ENCODE results near the gene AATK. TPM values are rescaled to one million over a fixed set of nuclear protein-coding genes. Genes with fewer than 3 reads are reported as not detected.

The AATK gene
- polyA plus RNA-seq, 2 of the 4 experiments (the other 2 are of a cell fraction) = 0.26 to 0.37 TPM

DNA sequence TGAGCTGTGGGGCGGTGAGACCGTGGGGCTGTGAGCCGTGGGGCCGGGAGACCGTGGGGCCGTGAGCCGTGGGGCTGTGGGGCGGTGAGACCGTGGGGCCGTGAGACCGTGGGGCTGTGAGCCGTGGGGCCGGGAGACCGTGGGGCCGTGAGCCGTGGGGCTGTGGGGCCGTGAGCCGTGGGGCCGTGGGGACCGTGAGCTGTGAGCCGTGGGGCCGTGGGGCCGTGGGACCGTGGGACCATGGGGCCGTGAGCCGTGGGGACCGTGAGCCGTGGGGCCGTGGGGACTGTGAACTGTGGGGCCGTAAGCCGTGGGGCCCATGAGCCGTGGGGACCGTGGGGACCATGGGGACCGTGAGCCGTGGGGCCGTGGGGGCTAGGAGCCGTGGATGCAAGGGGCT, 25.3 kb downstream of the AATK start:
- CTCF ChIA-PET = interaction anchor here (0.8 to 11.5 kb wide), 13 partner anchors 8 to 107 kb away, joined by 3 to 175 read pairs (median 6); partner anchors contain the start of genes NDUFAF8 and TEPSIN
- TF ChIP-seq, protein P1, sequence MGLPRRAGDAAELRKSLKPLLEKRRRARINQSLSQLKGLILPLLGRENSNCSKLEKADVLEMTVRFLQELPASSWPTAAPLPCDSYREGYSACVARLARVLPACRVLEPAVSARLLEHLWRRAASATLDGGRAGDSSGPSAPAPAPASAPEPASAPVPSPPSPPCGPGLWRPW (IDR thresholded peaks at IDR 0.05) = no peak
- no peak for TF ChIP-seq JUN (IDR thresholded peaks at IDR 0.05)
- TF ChIP-seq, protein P2, sequence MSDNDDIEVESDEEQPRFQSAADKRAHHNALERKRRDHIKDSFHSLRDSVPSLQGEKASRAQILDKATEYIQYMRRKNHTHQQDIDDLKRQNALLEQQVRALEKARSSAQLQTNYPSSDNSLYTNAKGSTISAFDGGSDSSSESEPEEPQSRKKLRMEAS (IDR thresholded peaks at IDR 0.05) = no peak
- TF ChIP-seq, protein P3, sequence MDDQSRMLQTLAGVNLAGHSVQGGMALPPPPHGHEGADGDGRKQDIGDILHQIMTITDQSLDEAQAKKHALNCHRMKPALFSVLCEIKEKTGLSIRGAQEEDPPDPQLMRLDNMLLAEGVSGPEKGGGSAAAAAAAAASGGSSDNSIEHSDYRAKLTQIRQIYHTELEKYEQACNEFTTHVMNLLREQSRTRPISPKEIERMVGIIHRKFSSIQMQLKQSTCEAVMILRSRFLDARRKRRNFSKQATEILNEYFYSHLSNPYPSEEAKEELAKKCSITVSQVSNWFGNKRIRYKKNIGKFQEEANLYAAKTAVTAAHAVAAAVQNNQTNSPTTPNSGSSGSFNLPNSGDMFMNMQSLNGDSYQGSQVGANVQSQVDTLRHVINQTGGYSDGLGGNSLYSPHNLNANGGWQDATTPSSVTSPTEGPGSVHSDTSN (IDR thresholded peaks at IDR 0.05) = no peak
- TF ChIP-seq, protein P4, sequence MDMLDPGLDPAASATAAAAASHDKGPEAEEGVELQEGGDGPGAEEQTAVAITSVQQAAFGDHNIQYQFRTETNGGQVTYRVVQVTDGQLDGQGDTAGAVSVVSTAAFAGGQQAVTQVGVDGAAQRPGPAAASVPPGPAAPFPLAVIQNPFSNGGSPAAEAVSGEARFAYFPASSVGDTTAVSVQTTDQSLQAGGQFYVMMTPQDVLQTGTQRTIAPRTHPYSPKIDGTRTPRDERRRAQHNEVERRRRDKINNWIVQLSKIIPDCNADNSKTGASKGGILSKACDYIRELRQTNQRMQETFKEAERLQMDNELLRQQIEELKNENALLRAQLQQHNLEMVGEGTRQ (IDR thresholded peaks at IDR 0.05) = no peak
- no peak for TF ChIP-seq MAZ (IDR thresholded peaks at IDR 0.05; ENCODE audit: borderline replicate concordance, low read depth, low read length)
- TF ChIP-seq HOXA7 (CRISPR knock-in tag; IDR thresholded peaks at IDR 0.05) = no peak
- TF ChIP-seq, protein P5, sequence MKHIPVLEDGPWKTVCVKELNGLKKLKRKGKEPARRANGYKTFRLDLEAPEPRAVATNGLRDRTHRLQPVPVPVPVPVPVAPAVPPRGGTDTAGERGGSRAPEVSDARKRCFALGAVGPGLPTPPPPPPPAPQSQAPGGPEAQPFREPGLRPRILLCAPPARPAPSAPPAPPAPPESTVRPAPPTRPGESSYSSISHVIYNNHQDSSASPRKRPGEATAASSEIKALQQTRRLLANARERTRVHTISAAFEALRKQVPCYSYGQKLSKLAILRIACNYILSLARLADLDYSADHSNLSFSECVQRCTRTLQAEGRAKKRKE (CRISPR knock-in tag; IDR thresholded peaks at IDR 0.05; ENCODE audit: low read depth) = no peak
- no peak for TF ChIP-seq NR3C1 (IDR thresholded peaks at IDR 0.05)
- no peak for TF ChIP-seq TFCP2L1 (CRISPR knock-in tag; IDR thresholded peaks at IDR 0.05)
- no peak for TF ChIP-seq KDM5A (IDR thresholded peaks at IDR 0.05)
- TF ChIP-seq, protein P6, sequence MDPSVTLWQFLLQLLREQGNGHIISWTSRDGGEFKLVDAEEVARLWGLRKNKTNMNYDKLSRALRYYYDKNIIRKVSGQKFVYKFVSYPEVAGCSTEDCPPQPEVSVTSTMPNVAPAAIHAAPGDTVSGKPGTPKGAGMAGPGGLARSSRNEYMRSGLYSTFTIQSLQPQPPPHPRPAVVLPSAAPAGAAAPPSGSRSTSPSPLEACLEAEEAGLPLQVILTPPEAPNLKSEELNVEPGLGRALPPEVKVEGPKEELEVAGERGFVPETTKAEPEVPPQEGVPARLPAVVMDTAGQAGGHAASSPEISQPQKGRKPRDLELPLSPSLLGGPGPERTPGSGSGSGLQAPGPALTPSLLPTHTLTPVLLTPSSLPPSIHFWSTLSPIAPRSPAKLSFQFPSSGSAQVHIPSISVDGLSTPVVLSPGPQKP (IDR thresholded peaks at IDR 0.05; ENCODE audit: low read depth, low read length) = no peak
- no peak for TF ChIP-seq SMC3 (IDR thresholded peaks at IDR 0.05)
- no peak for TF ChIP-seq CEBPB (IDR thresholded peaks at IDR 0.05)
- TF ChIP-seq ZFP36 (IDR thresholded peaks at IDR 0.05; ENCODE audit: borderline replicate concordance, partially characterized antibody) = no peak
- TF ChIP-seq EHF (CRISPR knock-in tag; IDR thresholded peaks at IDR 0.05) = no peak
- TF ChIP-seq RFX5 (IDR thresholded peaks at IDR 0.05) = no peak
- TF ChIP-seq SREBF2 (IDR thresholded peaks at IDR 0.05) = no peak
- no peak for TF ChIP-seq BHLHE40 (IDR thresholded peaks at IDR 0.05; ENCODE audit: low read depth, low read length)
- TF ChIP-seq JUNB (IDR thresholded peaks at IDR 0.05) = no peak
- ATAC-seq = no peak

DNA sequence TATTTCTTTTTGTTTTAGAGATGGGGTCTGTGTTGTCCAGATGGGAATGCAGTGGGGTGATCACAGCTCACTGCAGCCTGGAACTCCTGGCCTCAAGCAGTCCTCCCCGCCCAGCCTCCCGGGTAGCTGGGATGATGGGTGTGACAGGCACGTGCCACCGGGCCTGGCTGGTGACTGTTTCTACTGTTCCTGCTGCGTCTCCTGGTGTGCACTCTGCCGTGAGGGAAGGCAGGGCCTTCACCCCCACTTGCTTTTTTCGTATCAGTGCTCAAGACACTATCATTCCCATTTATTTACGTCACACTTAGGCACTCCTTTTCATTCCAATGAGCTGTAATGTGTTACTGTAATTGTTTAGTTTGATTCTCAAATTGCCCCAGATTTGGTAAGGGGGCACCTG, 26.0 kb downstream of the AATK start:
- no peaks in the 10 kb centered on the region for H3K9me3 ChIP-seq
- DNase-seq (ENCODE audit: low read depth in 1 of 2, low spot score in 1 of 2) (no peak), FAIRE-seq (no peak), ATAC-seq (no peak)
- CTCF ChIA-PET = interaction anchor here (1.2 to 11.5 kb wide), 8 partner anchors 9 to 102 kb away, joined by 3 to 175 read pairs (median 6); partner anchors contain the start of genes NDUFAF8 and TEPSIN
- WGBS (ENCODE audit: missing lambda C conversion rate) = 62% methylated on average over 8 of the region's 8 CpGs
- H3K4me2 ChIP-seq = no peak overlapping the region
- POLR2A ChIA-PET = no interaction called here
- no peak overlapping the region for H3K27ac ChIP-seq
- H3K4me3 ChIP-seq = no peak overlapping the region
- H3K4me1 ChIP-seq = peaks cover 10% of the 10 kb centered on the region
- TF ChIP-seq ZFP36 (IDR thresholded peaks at IDR 0.05; ENCODE audit: borderline replicate concordance, partially characterized antibody) = no peak
- no peak for TF ChIP-seq RARB (CRISPR knock-in tag; IDR thresholded peaks at IDR 0.05)
- TF ChIP-seq, protein P7, sequence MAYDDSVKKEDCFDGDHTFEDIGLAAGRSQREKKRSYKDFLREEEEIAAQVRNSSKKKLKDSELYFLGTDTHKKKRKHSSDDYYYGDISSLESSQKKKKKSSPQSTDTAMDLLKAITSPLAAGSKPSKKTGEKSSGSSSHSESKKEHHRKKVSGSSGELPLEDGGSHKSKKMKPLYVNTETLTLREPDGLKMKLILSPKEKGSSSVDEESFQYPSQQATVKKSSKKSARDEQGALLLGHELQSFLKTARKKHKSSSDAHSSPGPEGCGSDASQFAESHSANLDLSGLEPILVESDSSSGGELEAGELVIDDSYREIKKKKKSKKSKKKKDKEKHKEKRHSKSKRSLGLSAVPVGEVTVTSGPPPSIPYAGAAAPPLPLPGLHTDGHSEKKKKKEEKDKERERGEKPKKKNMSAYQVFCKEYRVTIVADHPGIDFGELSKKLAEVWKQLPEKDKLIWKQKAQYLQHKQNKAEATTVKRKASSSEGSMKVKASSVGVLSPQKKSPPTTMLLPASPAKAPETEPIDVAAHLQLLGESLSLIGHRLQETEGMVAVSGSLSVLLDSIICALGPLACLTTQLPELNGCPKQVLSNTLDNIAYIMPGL (CRISPR knock-in tag; IDR thresholded peaks at IDR 0.05; ENCODE audit: borderline replicate concordance) = no peak
- no peak for TF ChIP-seq MAZ (IDR thresholded peaks at IDR 0.05; ENCODE audit: borderline replicate concordance, low read depth, low read length)
- TF ChIP-seq FOSB (CRISPR knock-in tag; IDR thresholded peaks at IDR 0.05) = no peak
- TF ChIP-seq CBX2 (IDR thresholded peaks at IDR 0.05; ENCODE audit: borderline replicate concordance, low read depth) = no peak
- no peak for TF ChIP-seq MYC (IDR thresholded peaks at IDR 0.05; ENCODE audit: borderline replicate concordance, low read length)
- TF ChIP-seq, protein P2 (IDR thresholded peaks at IDR 0.05) = no peak
- TF ChIP-seq, protein P8, sequence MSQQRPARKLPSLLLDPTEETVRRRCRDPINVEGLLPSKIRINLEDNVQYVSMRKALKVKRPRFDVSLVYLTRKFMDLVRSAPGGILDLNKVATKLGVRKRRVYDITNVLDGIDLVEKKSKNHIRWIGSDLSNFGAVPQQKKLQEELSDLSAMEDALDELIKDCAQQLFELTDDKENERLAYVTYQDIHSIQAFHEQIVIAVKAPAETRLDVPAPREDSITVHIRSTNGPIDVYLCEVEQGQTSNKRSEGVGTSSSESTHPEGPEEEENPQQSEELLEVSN (IDR thresholded peaks at IDR 0.05; ENCODE audit: borderline replicate concordance, low read depth) = no peak
- TF ChIP-seq, protein P9, sequence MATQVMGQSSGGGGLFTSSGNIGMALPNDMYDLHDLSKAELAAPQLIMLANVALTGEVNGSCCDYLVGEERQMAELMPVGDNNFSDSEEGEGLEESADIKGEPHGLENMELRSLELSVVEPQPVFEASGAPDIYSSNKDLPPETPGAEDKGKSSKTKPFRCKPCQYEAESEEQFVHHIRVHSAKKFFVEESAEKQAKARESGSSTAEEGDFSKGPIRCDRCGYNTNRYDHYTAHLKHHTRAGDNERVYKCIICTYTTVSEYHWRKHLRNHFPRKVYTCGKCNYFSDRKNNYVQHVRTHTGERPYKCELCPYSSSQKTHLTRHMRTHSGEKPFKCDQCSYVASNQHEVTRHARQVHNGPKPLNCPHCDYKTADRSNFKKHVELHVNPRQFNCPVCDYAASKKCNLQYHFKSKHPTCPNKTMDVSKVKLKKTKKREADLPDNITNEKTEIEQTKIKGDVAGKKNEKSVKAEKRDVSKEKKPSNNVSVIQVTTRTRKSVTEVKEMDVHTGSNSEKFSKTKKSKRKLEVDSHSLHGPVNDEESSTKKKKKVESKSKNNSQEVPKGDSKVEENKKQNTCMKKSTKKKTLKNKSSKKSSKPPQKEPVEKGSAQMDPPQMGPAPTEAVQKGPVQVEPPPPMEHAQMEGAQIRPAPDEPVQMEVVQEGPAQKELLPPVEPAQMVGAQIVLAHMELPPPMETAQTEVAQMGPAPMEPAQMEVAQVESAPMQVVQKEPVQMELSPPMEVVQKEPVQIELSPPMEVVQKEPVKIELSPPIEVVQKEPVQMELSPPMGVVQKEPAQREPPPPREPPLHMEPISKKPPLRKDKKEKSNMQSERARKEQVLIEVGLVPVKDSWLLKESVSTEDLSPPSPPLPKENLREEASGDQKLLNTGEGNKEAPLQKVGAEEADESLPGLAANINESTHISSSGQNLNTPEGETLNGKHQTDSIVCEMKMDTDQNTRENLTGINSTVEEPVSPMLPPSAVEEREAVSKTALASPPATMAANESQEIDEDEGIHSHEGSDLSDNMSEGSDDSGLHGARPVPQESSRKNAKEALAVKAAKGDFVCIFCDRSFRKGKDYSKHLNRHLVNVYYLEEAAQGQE (IDR thresholded peaks at IDR 0.05) = no peak

More for the DNA sequence above, 25.3 kb downstream of the AATK start:
- POLR2A ChIA-PET = no interaction called here
- no peak for DNase-seq (ENCODE audit: low read depth in 1 of 2, low spot score in 1 of 2)
- Histone ChIP-seq H3K27ac (no peak overlapping the region), H3K4me2 (no peak overlapping the region), H3K9me3 (no peaks in the 10 kb centered on the region), H3K4me3 (no peak overlapping the region), H3K4me1 (peaks cover 10% of the 10 kb centered on the region)
- WGBS (ENCODE audit: missing lambda C conversion rate) = 86% methylated on average over 17 of the region's 37 CpGs
- FAIRE-seq = no peak

Measured in A549 (cell line).